GM20431 (cell line): ENCODE measurements around the gene ZNF575.
"Not testable (repeated sequence)": the region's sequence is repeated elsewhere in the genome, so short reads cannot be mapped to it uniquely, and the experiment has no call there.

Experiments
- in situ Hi-C: fragments of 300-500 bp; cut with MseI, MboI; formaldehyde crosslinking; loops from one replicate; pipeline ENCODE4 v1.15.0; 2020; ENCODE audit warnings: low sequenced_read_pairs; ENCODE audit not compliant: unreplicated experiment

The ZNF575 gene

GRCh38 chr19:43507880-43508279 lies 25.1 kb upstream of the ZNF575 start:
- in situ Hi-C loops, result no loop called here

GRCh38 chr19:43510713-43511112 lies 22.3 kb upstream of the ZNF575 start:
- in situ Hi-C loops, result no loop called here

- in situ Hi-C loops, result no loop called here
These were observed 21.7 kb upstream of the ZNF575 start for GRCh38 chr19:43511324-43511723.

GRCh38 chr19:43512399-43512798 lies 20.6 kb upstream of the ZNF575 start:
- in situ Hi-C loops, result not testable (repeated sequence)

- in situ Hi-C loops, result no loop called here
These were observed 14.9 kb upstream of the ZNF575 start for GRCh38 chr19:43518051-43518450.

- in situ Hi-C loops, result loop anchor here (5.0 kb wide), 1 partner anchor 72 kb away; no protein-coding TSS in a partner anchor
These were observed 13.4 kb upstream of the ZNF575 start for GRCh38 chr19:43519436-43520088.

- in situ Hi-C loops, result loop anchor here (5.0 kb wide), 1 partner anchor 76 kb away; no protein-coding TSS in a partner anchor
These were observed 10.1 kb upstream of the ZNF575 start for GRCh38 chr19:43522929-43523328.

GRCh38 chr19:43523696-43524095 lies 9.3 kb upstream of the ZNF575 start:
- in situ Hi-C loops, result loop anchor here (5.0 kb wide), 1 partner anchor 76 kb away; no protein-coding TSS in a partner anchor

- in situ Hi-C loops, result loop anchor here (5.0 kb wide), 1 partner anchor 78 kb away; no protein-coding TSS in a partner anchor
These were observed 7.8 kb upstream of the ZNF575 start for GRCh38 chr19:43524922-43525835.

GRCh38 chr19:43525836-43526771 lies 6.9 kb upstream of the ZNF575 start:
- in situ Hi-C loops, result no loop called here

GRCh38 chr19:43526884-43527859 lies 5.8 kb upstream of the ZNF575 start, which contains the start of gene ETHE1:
Gene ETHE1, minus strand, starts transcription at chr19:43527201. Its CDS starts 24 bp downstream, at chr19:43527177.
- in situ Hi-C loops, result no loop called here

- in situ Hi-C loops, result no loop called here
These were observed 4.9 kb upstream of the ZNF575 start for GRCh38 chr19:43527860-43528622.

- in situ Hi-C loops, result no loop called here
These were observed 422 bp upstream of the ZNF575 start for GRCh38 chr19:43532571-43532961.

GRCh38 chr19:43533546-43534304 lies 737 bp downstream of the ZNF575 start:
- in situ Hi-C loops, result no loop called here

GRCh38 chr19:43534305-43534815 lies 1.4 kb downstream of the ZNF575 start:
- in situ Hi-C loops, result no loop called here

- in situ Hi-C loops, result no loop called here
These were observed 2.1 kb downstream of the ZNF575 start for GRCh38 chr19:43534816-43535761.
